ENCODE results near the gene RRAGC. TPM values are rescaled to one million over a fixed set of nuclear protein-coding genes. Genes with fewer than 3 reads are reported as not detected.
A peak's percentile ranks its signal among the peaks of the same experiment; 100 is the strongest.

Gene RRAGC
- total RNA-seq, 1 donor from 2014 or later = 6.2 TPM

DNA sequence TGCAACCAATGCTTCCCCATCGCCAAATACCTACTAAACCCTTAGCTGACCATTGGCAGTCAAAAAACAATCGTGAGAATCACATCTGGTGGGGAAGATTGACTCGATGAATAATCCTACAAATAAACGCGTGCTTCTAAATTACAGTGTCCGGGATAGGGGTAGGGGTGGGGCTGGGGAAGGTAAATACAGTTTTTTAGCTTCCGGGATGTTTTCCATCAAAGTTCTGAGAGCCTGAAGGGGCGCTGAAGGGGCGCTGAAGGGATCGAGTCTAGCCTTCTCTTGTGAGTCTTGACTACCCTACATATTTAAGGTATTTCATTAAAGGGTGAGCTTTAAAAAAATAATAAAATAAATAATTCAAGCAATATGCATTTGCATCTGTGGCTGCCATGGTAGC is 40.5 kb downstream of the RRAGC start:
- DNase-seq (ENCODE audit: low spot score in 2 of 2) = no peak
- Histone ChIP-seq H3K27me3 (peaks cover 19% of the 10 kb centered on the region), H3K36me3 (no peaks in the 10 kb centered on the region), H3K4me1 (peaks cover 0 to 2% of the 10 kb centered on the region in 2 donors), H3K9me3 (no peaks in the 10 kb centered on the region), H3K4me3 (no peak overlapping the region), H3K27ac (no peak overlapping the region)
- TF ChIP-seq, protein P1, sequence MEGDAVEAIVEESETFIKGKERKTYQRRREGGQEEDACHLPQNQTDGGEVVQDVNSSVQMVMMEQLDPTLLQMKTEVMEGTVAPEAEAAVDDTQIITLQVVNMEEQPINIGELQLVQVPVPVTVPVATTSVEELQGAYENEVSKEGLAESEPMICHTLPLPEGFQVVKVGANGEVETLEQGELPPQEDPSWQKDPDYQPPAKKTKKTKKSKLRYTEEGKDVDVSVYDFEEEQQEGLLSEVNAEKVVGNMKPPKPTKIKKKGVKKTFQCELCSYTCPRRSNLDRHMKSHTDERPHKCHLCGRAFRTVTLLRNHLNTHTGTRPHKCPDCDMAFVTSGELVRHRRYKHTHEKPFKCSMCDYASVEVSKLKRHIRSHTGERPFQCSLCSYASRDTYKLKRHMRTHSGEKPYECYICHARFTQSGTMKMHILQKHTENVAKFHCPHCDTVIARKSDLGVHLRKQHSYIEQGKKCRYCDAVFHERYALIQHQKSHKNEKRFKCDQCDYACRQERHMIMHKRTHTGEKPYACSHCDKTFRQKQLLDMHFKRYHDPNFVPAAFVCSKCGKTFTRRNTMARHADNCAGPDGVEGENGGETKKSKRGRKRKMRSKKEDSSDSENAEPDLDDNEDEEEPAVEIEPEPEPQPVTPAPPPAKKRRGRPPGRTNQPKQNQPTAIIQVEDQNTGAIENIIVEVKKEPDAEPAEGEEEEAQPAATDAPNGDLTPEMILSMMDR (IDR thresholded peaks at IDR 0.05) = no peak
- intact Hi-C loops (cut with DNase I) = no loop called here

DNA sequence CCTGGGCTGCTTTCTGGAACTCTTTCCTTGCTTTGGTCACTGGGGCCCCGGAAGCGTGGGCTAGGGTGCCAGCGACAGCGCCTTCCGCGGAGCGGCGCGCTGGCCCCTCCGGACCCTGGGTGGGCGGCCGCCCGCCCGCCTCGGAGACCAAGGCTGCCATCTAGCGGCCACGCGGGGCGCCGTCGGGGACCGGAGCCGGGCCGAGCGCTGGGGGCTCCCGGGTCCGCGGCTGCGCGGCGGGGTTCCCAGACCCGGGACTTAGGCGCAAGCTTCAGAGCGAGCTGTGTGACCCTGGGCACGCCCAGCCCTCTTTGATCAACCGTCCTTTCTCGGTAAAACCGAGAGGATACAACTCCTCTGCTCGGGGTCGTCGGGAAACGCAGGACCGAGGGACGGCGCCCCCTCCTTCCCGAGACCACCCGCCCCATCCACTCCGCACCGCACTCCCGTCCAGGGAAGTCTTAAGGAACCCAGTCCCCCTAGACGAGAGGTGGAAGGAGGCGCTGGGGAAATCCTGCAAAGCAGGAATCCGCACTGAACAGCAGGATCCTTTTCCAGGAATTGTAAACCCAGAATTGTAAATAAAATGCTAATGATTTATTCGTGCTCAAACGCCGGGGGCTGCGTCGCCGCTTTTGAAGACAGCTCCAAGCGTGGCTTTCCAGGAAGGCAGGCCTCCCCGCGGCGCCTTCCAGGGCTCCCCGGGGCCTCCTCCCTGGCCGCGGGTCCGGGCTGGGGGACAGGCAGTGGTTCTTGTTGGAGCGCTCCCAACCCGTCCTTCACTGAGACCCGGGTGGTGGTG is 41.2 kb downstream of the RRAGC start:
- Histone ChIP-seq H3K27ac (no peak overlapping the region), H3K4me1 (peaks cover 0 to 2% of the 10 kb centered on the region in 2 donors), H3K27me3 (peaks cover 19% of the 10 kb centered on the region), H3K36me3 (no peaks in the 10 kb centered on the region), H3K4me3 (peak overlapping the region; percentile 25 to 40), H3K9me3 (no peaks in the 10 kb centered on the region)
- intact Hi-C loops (cut with DNase I) = no loop called here
- DNase-seq (ENCODE audit: low spot score in 2 of 2) = no peak
- TF ChIP-seq, protein P1 (IDR thresholded peaks at IDR 0.05) = peak; percentile 25 to 59 (median 55)

DNA sequence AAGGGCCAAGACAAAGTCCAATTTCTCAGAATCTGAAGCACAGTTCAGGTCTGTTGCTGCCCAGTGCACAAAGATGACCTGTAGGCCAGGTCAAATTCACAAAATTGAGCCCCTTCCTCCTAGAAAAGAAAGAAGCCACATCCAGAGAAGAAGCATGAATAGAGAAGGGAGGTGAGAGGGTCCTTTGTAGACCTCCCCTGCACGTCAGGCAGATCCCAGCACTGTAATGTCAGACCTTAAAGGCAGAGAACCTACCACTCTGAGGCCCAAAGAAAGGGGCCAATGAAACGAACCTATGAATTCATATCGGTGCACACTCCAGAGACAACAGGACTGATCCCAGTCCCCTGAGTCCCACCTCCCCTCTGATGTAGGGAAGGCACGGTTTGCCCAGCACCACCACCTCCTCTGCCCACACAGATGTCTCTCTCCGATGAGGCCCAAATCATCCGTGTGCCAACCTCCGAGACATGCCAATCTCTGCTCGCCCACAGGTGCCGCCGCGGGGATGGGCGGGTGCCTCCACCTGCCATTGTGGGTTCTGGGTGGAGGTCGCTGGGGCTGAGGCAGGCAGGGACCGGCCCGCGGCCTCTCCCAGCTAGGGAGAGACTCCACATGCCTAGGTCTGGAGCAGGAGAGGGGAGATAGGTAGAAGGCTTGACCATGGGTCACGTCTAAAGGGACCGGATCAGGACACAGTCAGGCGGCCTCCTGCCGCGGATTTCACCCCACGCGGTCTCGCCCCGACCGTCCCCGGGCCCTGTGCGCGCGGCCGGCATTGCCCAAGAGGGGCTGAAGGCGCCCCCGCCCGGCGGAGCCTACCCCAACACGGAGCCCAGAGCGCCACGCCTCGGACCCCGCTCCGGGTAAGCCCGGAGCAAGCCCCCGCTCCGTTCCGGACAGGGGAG is 42.1 kb downstream of the RRAGC start:
- H3K4me1 ChIP-seq = peaks cover 0 to 2% of the 10 kb centered on the region in 2 donors
- peaks cover 19% of the 10 kb centered on the region for H3K27me3 ChIP-seq
- H3K27ac ChIP-seq = no peak overlapping the region
- TF ChIP-seq, protein P1 (IDR thresholded peaks at IDR 0.05) = no peak
- intact Hi-C loops (cut with DNase I) = no loop called here
- DNase-seq (ENCODE audit: low spot score in 2 of 2) = no peak
- no peaks in the 10 kb centered on the region for H3K36me3 ChIP-seq
- no peaks in the 10 kb centered on the region for H3K9me3 ChIP-seq
- H3K4me3 ChIP-seq = peak overlapping the region; percentile 25 to 40

DNA sequence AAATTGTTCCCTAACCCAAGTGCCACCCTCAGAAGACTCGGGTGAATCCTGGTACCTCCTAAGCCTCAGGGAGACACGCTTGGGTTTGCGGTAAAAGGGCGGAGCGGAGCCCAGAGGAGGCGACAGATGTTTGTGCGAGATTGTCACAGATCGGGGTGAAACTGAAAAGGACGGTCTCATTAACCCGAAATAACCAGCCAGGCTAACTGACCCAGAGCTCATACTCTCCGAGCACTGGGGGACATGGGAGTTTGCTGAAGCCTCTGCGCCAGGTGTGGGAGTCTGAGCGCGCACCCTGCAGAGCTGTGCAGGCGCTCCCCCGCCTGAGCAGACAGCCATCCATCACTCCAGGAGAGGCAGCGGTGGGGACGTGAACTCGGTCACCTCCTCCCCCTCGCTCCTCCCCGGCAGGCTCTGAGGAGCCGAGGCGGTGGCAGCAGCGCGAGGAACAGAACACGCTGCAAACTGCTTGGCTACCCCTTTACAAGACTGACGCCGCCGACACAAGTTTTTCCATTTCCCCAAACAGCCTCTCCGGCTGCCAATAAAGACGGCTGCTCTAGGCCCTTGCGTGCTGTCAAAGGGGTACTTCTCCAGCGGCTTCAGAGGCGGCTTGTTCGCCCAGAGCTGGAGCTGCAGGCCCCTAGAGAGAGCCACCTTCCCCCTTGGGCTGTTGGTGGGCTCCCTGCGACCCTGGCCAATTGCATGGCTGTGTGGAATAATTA is 43.5 kb downstream of the RRAGC start:
- intact Hi-C loops (cut with DNase I) = no loop called here
- Histone ChIP-seq H3K27ac (no peak overlapping the region), H3K27me3 (peaks cover 19% of the 10 kb centered on the region), H3K4me3 (no peak overlapping the region), H3K36me3 (no peaks in the 10 kb centered on the region), H3K4me1 (peaks cover 0 to 2% of the 10 kb centered on the region in 2 donors), H3K9me3 (no peaks in the 10 kb centered on the region)
- TF ChIP-seq, protein P1 (IDR thresholded peaks at IDR 0.05) = no peak
- DNase-seq (ENCODE audit: low spot score in 2 of 2) = no peak

DNA sequence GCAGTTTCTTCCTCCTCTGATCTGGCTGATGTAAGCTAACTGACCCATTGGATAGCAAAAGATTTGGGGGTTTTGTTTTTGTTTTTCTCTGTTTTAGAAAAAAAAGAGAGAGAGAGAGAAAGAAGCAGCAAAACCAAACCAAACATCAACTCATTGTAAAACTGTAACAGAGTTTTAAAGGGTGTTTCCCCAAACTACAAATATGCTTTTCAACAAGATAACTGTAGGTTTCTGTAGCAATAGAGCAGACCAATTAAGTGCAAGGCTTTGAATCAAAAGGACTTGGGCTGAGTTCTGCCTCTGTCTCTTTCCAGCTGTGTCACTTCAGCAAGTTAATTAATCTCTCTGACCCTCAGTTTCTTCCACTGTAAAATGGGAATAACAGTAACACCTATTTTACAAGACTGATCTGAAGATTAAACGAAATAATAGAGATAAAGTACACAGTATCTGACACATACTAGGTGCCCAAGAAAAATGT is 44.5 kb downstream of the RRAGC start:
- no peak overlapping the region for H3K27ac ChIP-seq
- TF ChIP-seq, protein P1 (IDR thresholded peaks at IDR 0.05) = no peak
- H3K36me3 ChIP-seq = no peaks in the 10 kb centered on the region
- no peak for DNase-seq (ENCODE audit: low spot score in 2 of 2)
- H3K4me3 ChIP-seq = no peak overlapping the region
- intact Hi-C loops (cut with DNase I) = no loop called here
- H3K9me3 ChIP-seq = no peaks in the 10 kb centered on the region
- peaks cover 0 to 2% of the 10 kb centered on the region in 2 donors for H3K4me1 ChIP-seq
- H3K27me3 ChIP-seq = peaks cover 19% of the 10 kb centered on the region
